ENCODE results near the gene SRPX2.

SRPX2 gene

GRCh38 chrX:100615005-100615404, 29.0 kb upstream of the SRPX2 start:
- no peaks in the 10 kb centered on the region for H3K36me3 ChIP-seq (ENCODE audit: insufficient read depth, low read length)
- H3K9ac ChIP-seq (ENCODE audit: insufficient read length), result no peak overlapping the region
- no peaks in the 10 kb centered on the region for H3K9me3 ChIP-seq (ENCODE audit: low read depth, low read length)
- TF ChIP-seq FOXP2 (optimal IDR thresholded peaks at IDR 0.05; ENCODE audit: control extremely low read depth, extremely low read length, insufficient read depth) (no peak), POLR2AphosphoS5 (IDR thresholded peaks at IDR 0.05; ENCODE audit: borderline replicate concordance, low read depth, low read length) (no peak), EZH2 (IDR thresholded peaks at IDR 0.05) (no peak)
- DNase-seq (ENCODE audit: low read depth, low spot score), result no peak
- H3K27ac ChIP-seq, result no peak overlapping the region
- no peak overlapping the region for H3K4me3 ChIP-seq

DNA sequence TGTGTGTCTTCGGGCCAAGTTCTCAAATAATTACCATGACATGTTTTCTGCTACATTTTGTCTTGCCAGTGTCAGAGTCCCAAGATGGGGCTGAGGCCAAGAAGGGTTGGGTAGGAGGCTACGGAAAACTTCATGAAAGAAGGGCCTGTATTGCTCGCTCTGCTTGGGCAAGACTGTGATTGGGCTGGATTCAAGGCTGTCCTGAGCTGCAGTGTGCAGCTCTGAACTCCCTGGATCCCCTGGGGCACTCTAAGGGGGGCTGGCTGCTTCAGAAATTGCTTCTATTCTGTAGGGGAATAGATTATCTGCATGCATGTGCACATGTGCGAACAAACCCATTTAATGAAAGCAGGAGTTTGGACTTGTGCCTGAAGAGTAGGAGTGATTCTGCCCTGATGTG, 21.0 kb upstream of the SRPX2 start:
- TF ChIP-seq FOXP2 (optimal IDR thresholded peaks at IDR 0.05; ENCODE audit: control extremely low read depth, extremely low read length, insufficient read depth), result no peak
- TF ChIP-seq EZH2 (IDR thresholded peaks at IDR 0.05), result no peak
- no peak for TF ChIP-seq POLR2AphosphoS5 (IDR thresholded peaks at IDR 0.05; ENCODE audit: borderline replicate concordance, low read depth, low read length)
- no peak for DNase-seq (ENCODE audit: low read depth, low spot score)

DNA sequence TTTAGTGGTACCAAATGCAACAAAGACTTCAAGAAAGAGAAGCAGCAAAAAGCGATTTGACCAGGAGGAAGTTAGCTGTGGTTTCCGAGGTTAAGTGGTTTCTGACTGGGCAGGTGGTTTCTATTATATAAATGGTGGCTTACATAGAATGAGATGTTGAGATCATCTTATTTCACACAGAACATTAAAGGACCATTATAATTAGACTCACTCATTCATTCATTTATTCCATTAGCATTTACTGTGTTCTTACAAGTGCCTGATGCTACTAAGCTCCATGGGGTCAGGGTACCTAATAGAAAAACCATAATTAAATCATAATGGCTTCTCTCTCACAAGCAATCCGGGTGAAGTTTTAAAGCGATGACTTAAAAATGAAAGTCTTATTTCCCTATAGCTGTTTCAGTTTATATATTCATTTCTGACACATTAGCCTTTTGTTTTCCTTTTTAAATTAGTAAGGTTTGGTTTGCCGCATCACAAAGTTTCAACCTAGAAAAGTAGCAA, 18.0 kb upstream of the SRPX2 start:
- no peak overlapping the region for H3K9ac ChIP-seq (ENCODE audit: insufficient read length)
- TF ChIP-seq EZH2 (IDR thresholded peaks at IDR 0.05), result no peak
- TF ChIP-seq POLR2AphosphoS5 (IDR thresholded peaks at IDR 0.05; ENCODE audit: borderline replicate concordance, low read depth, low read length), result no peak
- TF ChIP-seq FOXP2 (optimal IDR thresholded peaks at IDR 0.05; ENCODE audit: control extremely low read depth, extremely low read length, insufficient read depth), result no peak
- DNase-seq (ENCODE audit: low read depth, low spot score), result no peak
- peaks cover 11% of the 10 kb centered on the region; the same call in 1 of the 2 replicates for H3K36me3 ChIP-seq (ENCODE audit: insufficient read depth, low read length)
- no peak overlapping the region for H3K27ac ChIP-seq
- H3K9me3 ChIP-seq (ENCODE audit: low read depth, low read length), result no peaks in the 10 kb centered on the region
- H3K4me3 ChIP-seq, result no peak overlapping the region

More for the DNA sequence above, 21.0 kb upstream of the SRPX2 start:
- H3K9me3 ChIP-seq (ENCODE audit: low read depth, low read length), result no peaks in the 10 kb centered on the region
- H3K27ac ChIP-seq, result no peak overlapping the region
- H3K36me3 ChIP-seq (ENCODE audit: insufficient read depth, low read length), result no peaks in the 10 kb centered on the region
- no peak overlapping the region for H3K9ac ChIP-seq (ENCODE audit: insufficient read length)
- no peak overlapping the region for H3K4me3 ChIP-seq

DNA sequence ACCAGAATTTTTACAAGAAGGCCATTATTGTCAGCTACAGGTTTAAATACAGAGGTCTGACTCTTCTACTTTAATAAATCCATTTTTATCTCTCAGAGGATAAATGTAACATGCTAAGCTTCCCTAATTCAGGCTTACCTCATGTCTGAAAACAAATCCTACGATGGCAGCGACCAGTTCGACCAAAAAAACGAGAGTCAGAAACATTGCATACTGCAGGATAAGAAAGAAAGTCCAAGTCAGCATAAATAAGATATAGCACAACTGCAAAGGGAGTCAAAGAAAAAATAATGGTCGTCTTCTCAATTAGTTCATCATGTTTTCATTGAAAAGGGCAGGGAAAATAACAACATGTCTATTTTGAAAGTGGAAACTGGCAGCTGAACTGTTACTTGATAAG, 9.0 kb upstream of the SRPX2 start:
- TF ChIP-seq FOXP2 (optimal IDR thresholded peaks at IDR 0.05; ENCODE audit: control extremely low read depth, extremely low read length, insufficient read depth) (no peak), POLR2AphosphoS5 (IDR thresholded peaks at IDR 0.05; ENCODE audit: borderline replicate concordance, low read depth, low read length) (no peak), EZH2 (IDR thresholded peaks at IDR 0.05) (no peak)
- H3K36me3 ChIP-seq (ENCODE audit: insufficient read depth, low read length), result peaks cover 18% of the 10 kb centered on the region
- no peak for DNase-seq (ENCODE audit: low read depth, low spot score)
- H3K9me3 ChIP-seq (ENCODE audit: low read depth, low read length), result no peaks in the 10 kb centered on the region
- no peak overlapping the region for H3K9ac ChIP-seq (ENCODE audit: insufficient read length)
- H3K4me3 ChIP-seq, result peak overlapping the region; percentile 83
- no peak overlapping the region for H3K27ac ChIP-seq

DNA sequence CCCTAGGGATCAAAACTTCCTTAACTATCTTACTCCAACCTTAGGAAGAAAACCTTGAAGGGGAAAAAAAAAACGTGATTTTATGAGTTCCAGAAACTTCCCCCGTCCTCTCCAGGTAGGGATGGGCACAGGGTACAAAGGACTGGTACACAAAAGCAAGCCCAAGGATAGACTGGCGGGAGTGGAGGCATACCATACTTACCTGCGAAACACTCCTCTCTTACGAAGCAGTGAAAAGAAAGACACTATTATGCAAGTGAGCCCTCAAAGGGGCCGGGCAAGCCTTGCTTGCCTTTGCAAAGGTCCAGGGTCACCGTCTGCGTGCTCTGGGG, 8.0 kb upstream of the SRPX2 start:
- H3K27ac ChIP-seq, result no peak overlapping the region
- H3K36me3 ChIP-seq (ENCODE audit: insufficient read depth, low read length), result peaks cover 13% of the 10 kb centered on the region

DNA sequence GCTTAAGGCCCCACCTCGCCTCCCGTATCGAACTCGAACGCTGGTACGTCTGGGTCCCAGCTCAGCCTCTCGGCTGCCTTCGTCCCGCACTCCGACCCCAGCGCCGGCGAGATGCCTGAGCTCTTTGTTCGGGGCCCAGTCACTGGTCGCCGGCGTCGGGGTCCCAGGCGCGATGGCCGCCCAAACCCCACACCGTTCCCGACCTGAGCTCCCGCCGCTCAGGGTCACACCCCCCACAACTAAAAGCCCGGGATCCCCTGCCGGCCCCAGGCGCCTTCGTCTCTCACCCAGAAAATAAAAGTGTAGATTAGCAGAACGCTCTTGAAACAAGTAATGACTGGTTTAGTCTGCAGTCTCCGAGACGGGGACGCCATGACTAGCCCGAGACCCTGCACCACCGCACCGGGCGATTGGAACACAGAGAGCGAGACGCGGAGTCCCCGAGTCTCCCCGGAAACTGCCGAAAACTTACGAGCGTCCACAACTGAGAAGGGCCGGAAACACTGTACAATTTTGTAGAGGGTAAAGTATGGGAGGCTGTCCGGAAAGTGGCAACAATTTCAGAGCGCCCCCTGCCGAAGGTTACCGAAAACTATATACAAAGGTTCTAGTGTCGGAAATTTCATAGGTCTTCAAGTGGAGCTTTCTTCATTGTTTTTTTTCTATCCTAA, 7.5 kb upstream of the SRPX2 start, which contains the start of gene TSPAN6:
Gene TSPAN6 (minus strand): TSS at position 486 of the 671 bp plus-strand sequence. CDS start 112 bp downstream, at position 374.
- H3K9ac ChIP-seq (ENCODE audit: insufficient read length), result peak within 1 kb of the TSS; percentile 92
- peak; percentile 61 for TF ChIP-seq POLR2AphosphoS5 (IDR thresholded peaks at IDR 0.05; ENCODE audit: borderline replicate concordance, low read depth, low read length)
- TF ChIP-seq FOXP2 (optimal IDR thresholded peaks at IDR 0.05; ENCODE audit: control extremely low read depth, extremely low read length, insufficient read depth), result no peak
- H3K36me3 ChIP-seq (ENCODE audit: insufficient read depth, low read length), result peaks cover 12% of the 10 kb centered on the region
- peak within 1 kb of the TSS; percentile 83 for H3K4me3 ChIP-seq
- no peaks in the 10 kb centered on the region for H3K9me3 ChIP-seq (ENCODE audit: low read depth, low read length)
- H3K27ac ChIP-seq, result no peak within 1 kb of the TSS
- peak; percentile 75 for DNase-seq (ENCODE audit: low read depth, low spot score)

More for the DNA sequence above, 8.0 kb upstream of the SRPX2 start:
- DNase-seq (ENCODE audit: low read depth, low spot score), result no peak
- peak overlapping the region; percentile 83 for H3K4me3 ChIP-seq
- TF ChIP-seq FOXP2 (optimal IDR thresholded peaks at IDR 0.05; ENCODE audit: control extremely low read depth, extremely low read length, insufficient read depth), result no peak
- TF ChIP-seq EZH2 (IDR thresholded peaks at IDR 0.05), result no peak
- TF ChIP-seq POLR2AphosphoS5 (IDR thresholded peaks at IDR 0.05; ENCODE audit: borderline replicate concordance, low read depth, low read length), result no peak
- H3K9ac ChIP-seq (ENCODE audit: insufficient read length), result peak overlapping the region; percentile 92
- H3K9me3 ChIP-seq (ENCODE audit: low read depth, low read length), result no peaks in the 10 kb centered on the region

DNA sequence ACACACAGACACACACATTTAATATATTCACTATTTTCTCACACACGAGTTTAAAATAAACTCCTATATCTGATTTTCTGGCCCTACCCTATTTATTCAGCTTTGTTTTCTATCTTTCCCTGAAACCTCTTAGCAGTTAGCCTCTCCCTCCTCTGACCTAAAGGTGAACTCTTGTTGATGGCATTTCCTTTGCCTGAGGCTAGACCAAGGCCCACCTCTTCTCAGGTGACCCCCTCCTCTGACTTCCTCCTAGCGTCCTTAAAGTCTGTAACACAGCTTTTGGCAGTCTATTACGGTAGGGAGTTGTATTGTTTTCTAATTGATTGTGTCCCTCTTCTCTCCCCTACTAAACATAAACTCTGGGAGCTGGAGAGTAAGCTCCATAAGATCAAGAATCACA, 1.7 kb upstream of the SRPX2 start:
- no peak overlapping the region for H3K4me3 ChIP-seq
- H3K9ac ChIP-seq (ENCODE audit: insufficient read length), result no peak overlapping the region
- no peaks in the 10 kb centered on the region for H3K9me3 ChIP-seq (ENCODE audit: low read depth, low read length)
- H3K36me3 ChIP-seq (ENCODE audit: insufficient read depth, low read length), result no peaks in the 10 kb centered on the region
- DNase-seq (ENCODE audit: low read depth, low spot score), result no peak
- no peak overlapping the region for H3K27ac ChIP-seq
- TF ChIP-seq POLR2AphosphoS5 (IDR thresholded peaks at IDR 0.05; ENCODE audit: borderline replicate concordance, low read depth, low read length), result no peak
- no peak for TF ChIP-seq FOXP2 (optimal IDR thresholded peaks at IDR 0.05; ENCODE audit: control extremely low read depth, extremely low read length, insufficient read depth)
- TF ChIP-seq EZH2 (IDR thresholded peaks at IDR 0.05), result no peak

- Histone ChIP-seq H3K36me3 (ENCODE audit: insufficient read depth, low read length) (no peaks in the 10 kb centered on the region), H3K9me3 (ENCODE audit: low read depth, low read length) (no peaks in the 10 kb centered on the region), H3K27ac (no peak overlapping the region), H3K4me3 (no peak overlapping the region), H3K9ac (ENCODE audit: insufficient read length) (no peak overlapping the region)
- DNase-seq (ENCODE audit: low read depth, low spot score), result no peak
- no peak for TF ChIP-seq EZH2 (IDR thresholded peaks at IDR 0.05)
- TF ChIP-seq POLR2AphosphoS5 (IDR thresholded peaks at IDR 0.05; ENCODE audit: borderline replicate concordance, low read depth, low read length), result no peak
- no peak for TF ChIP-seq FOXP2 (optimal IDR thresholded peaks at IDR 0.05; ENCODE audit: control extremely low read depth, extremely low read length, insufficient read depth)
Measured at GRCh38 chrX:100643212-100643611, 787 bp upstream of the SRPX2 start.

Data from SK-N-MC (cell line).